K562 (cell line): ENCODE results near the gene LACTBL1.

ENCODE experiments used
- ADNP ChIP-seq: fragments of 200-800 bp; sonication (Bioruptor generic); IDR thresholded peaks from 2 replicates; pipeline ENCODE4 v1.6.1; 2016; ENCODE audit warnings: missing genetic modification characterization, missing compliant biosample characterization
- CTCF ChIP-seq, 3 experiments: IDR thresholded peaks in 2 of 3; conservative IDR thresholded peaks in 1 of 3; 2 replicates each; pipeline ENCODE4 v1.5.1; 2011 to 2012; ENCODE audit warnings: low read length in 3 of 3, mild to moderate bottlenecking in 3 of 3, control low read depth in 2 of 3, improper control_type of control experiment in 1 of 3, inconsistent platforms in 1 of 3, low read depth in 1 of 3, mixed read lengths in 1 of 3, moderate library complexity in 1 of 3; ENCODE audit not compliant: insufficient read depth in 2 of 3
- GTF2F1 ChIP-seq: IDR thresholded peaks from 2 replicates; pipeline ENCODE4 v1.6.1; 2011; ENCODE audit warnings: low read depth, low read length, improper control_type of control experiment
- JUN ChIP-seq, 2 experiments: sonication (generic) in 1 of 2; formaldehyde crosslinking in 1 of 2; IDR thresholded peaks; 2 replicates each; pipeline versions ENCODE4 v1.6.1 to v1.8.0; 2012 to 2022; ENCODE audit warnings: borderline replicate concordance in 2 of 2, mild to moderate bottlenecking in 2 of 2, improper control_type of control experiment in 1 of 2, low read depth in 1 of 2, low read length in 1 of 2, missing genetic modification reagents in 1 of 2
- NCOA1 ChIP-seq: fragments of 450-650 bp; IDR thresholded peaks from 2 replicates; pipeline ENCODE4 v1.6.1; 2016; ENCODE audit warnings: low read depth
- RBM39 ChIP-seq: fragments of 200-400 bp; formaldehyde crosslinking; optimal IDR thresholded peaks from 2 replicates; pipeline ENCODE3; 2018; ENCODE audit warnings: low read depth, low read length
- SMC3 ChIP-seq: conservative IDR thresholded peaks from 2 replicates; pipeline ENCODE4 v1.6.1; 2011; ENCODE audit warnings: low read depth, low read length, improper control_type of control experiment; ENCODE audit not compliant: insufficient read depth
- TCF7L2 ChIP-seq: fragments of 150-350 bp; IDR thresholded peaks from 2 replicates; pipeline ENCODE4 v1.6.1; 2016; ENCODE audit warnings: low read depth, mild to moderate bottlenecking, low read length, moderate library complexity
- ZNF77 ChIP-seq: fragments of 250-450 bp; sonication (Bioruptor Pico); IDR thresholded peaks from 2 replicates; pipeline ENCODE4 v1.5.0; 2020
- TF ChIP-seq, protein P1 (sequence below): fragments of 450-650 bp; formaldehyde crosslinking; IDR thresholded peaks from 2 replicates; pipeline ENCODE4 v1.4.0; 2022; ENCODE audit warnings: missing genetic modification characterization

- TF ChIP-seq TCF7L2 (no peak), CTCF (IDR thresholded peaks at IDR 0.05 in 2 of 3, conservative IDR thresholded peaks at IDR 0.05 in 1 of 3; ENCODE audit: insufficient read depth in 2 of 3, low read depth in 1 of 3, low read length in 3 of 3) (no peak), NCOA1 (no peak), GTF2F1 (no peak), SMC3 (no peak), JUN (IDR thresholded peaks at IDR 0.05; ENCODE audit: borderline replicate concordance, low read depth, low read length) (no peak), JUN (CRISPR knock-in tag; IDR thresholded peaks at IDR 0.05; ENCODE audit: borderline replicate concordance) (no peak), ZNF77 (CRISPR knock-in tag) (no peak), ADNP (no peak), RBM39 (no peak)
- TF ChIP-seq, protein P1, sequence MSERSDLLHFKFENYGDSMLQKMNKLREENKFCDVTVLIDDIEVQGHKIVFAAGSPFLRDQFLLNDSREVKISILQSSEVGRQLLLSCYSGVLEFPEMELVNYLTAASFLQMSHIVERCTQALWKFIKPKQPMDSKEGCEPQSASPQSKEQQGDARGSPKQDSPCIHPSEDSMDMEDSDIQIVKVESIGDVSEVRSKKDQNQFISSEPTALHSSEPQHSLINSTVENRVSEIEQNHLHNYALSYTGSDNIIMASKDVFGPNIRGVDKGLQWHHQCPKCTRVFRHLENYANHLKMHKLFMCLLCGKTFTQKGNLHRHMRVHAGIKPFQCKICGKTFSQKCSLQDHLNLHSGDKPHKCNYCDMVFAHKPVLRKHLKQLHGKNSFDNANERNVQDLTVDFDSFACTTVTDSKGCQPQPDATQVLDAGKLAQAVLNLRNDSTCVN: no peak
Observed at GRCh38 chr1:23004112-23004511, 31.4 kb upstream of the LACTBL1 start.
